SK-N-SH (cell line): Measurements from ENCODE around the gene CNPY4. TPM values are rescaled to one million over a fixed set of nuclear protein-coding genes. Genes with fewer than 3 reads are reported as not detected.

ENCODE experiments used
- CTCF ChIA-PET: fragments of 300-600, 350-600 bp; formaldehyde crosslinking; extraction: SDS; loops from one replicate; lab custom pipeline; 2021; lab: Yijun Ruan, JAX
- POLR2A ChIA-PET: fragments of 350-600 bp; sonication (Branson Sonifier 250); formaldehyde crosslinking; extraction: SDS; loops from one replicate; lab custom pipeline; 2020; ENCODE audit warnings: antibody characterized with exemption, inconsistent platforms; lab: Yijun Ruan, JAX
- DNase-seq: peaks from one replicate; pipeline ENCODE4 v3.0.0; 2012
- H2AFZ ChIP-seq: fragments of 200-600 bp; sonication (generic); 2 replicates; pipeline ENCODE4 v1.8.1; 2016; ENCODE audit warnings: antibody characterized with exemption, mild to moderate bottlenecking, low read depth
- H3F3A ChIP-seq: fragments of 200-600 bp; sonication (generic); replicated peaks from 2 replicates; pipeline ENCODE3; 2016; ENCODE audit warnings: antibody characterized with exemption, mild to moderate bottlenecking; ENCODE audit not compliant: insufficient read depth
- H3K27ac ChIP-seq, 2 experiments: fragments of 200-500 bp in 1 of 2; fragments of 200-600 bp in 1 of 2; sonication (Bioruptor generic) in 1 of 2; sonication (generic), shearing (Covaris generic) in 1 of 2; 2 replicates each; pipeline versions ENCODE4 v1.5.1 to v1.6.1; 2014 to 2016; ENCODE audit warnings: low read depth in 2 of 2, inconsistent platforms in 1 of 2, low read length in 1 of 2, mild to moderate bottlenecking in 1 of 2, mixed read lengths in 1 of 2
- H3K27me3 ChIP-seq: fragments of 200-600 bp; sonication (generic), shearing (Covaris generic); 2 replicates; pipeline ENCODE4 v1.6.1; 2016; ENCODE audit warnings: mixed run types; ENCODE audit not compliant: insufficient read depth
- H3K36me3 ChIP-seq, 2 experiments: fragments of 200-500 bp in 1 of 2; fragments of 200-600 bp in 1 of 2; sonication (Bioruptor generic) in 1 of 2; sonication (generic) in 1 of 2; replicated peaks in 1 of 2; 2 replicates each; pipeline versions ENCODE3 to v1.5.1; 2014 to 2016; ENCODE audit warnings: low read length in 1 of 2, mild to moderate bottlenecking in 1 of 2; ENCODE audit not compliant: insufficient read depth in 2 of 2, control insufficient read depth in 1 of 2
- H3K4me1 ChIP-seq, 2 experiments: fragments of 200-500 bp in 1 of 2; fragments of 200-600 bp in 1 of 2; sonication (Bioruptor generic) in 1 of 2; sonication (generic), shearing (Covaris generic) in 1 of 2; 2 replicates each; pipeline versions ENCODE4 v1.5.1 to v1.6.1; 2014 to 2016; ENCODE audit warnings: low read depth in 1 of 2, low read length in 1 of 2, mixed run types in 1 of 2; ENCODE audit not compliant: insufficient read depth in 2 of 2, control insufficient read depth in 1 of 2
- H3K4me2 ChIP-seq: fragments of 200-600 bp; sonication (generic), shearing (Covaris generic); 2 replicates; pipeline ENCODE4 v1.6.1; 2017; ENCODE audit warnings: mixed run types
- H3K4me3 ChIP-seq, 2 experiments: fragments of 200-500 bp in 1 of 2; fragments of 200-600 bp in 1 of 2; sonication (Bioruptor generic) in 1 of 2; sonication (generic), shearing (Covaris generic) in 1 of 2; 2 replicates each; pipeline versions ENCODE4 v1.5.1 to v1.8.1; 2014 to 2016; ENCODE audit warnings: low read depth in 2 of 2, inconsistent platforms in 1 of 2, low read length in 1 of 2, mild to moderate bottlenecking in 1 of 2, mixed read lengths in 1 of 2, moderate library complexity in 1 of 2
- H3K79me2 ChIP-seq: fragments of 200-600 bp; sonication (generic); 2 replicates; pipeline ENCODE4 v1.8.1; 2017; ENCODE audit warnings: mild to moderate bottlenecking; ENCODE audit not compliant: insufficient read depth
- H3K9ac ChIP-seq: fragments of 200-600 bp; sonication (generic); 2 replicates; pipeline ENCODE4 v1.6.1; 2017; ENCODE audit warnings: mixed run types
- H3K9me2 ChIP-seq: fragments of 200-600 bp; sonication (generic); 2 replicates; pipeline ENCODE4 v1.6.1; 2017; ENCODE audit warnings: mixed run types
- H3K9me3 ChIP-seq: fragments of 200-600 bp; sonication (generic); 2 replicates; pipeline ENCODE4 v1.6.1; 2017; ENCODE audit warnings: mixed run types, mild to moderate bottlenecking, moderate library complexity
- H4K20me1 ChIP-seq: fragments of 200-600 bp; sonication (generic); 2 replicates; pipeline ENCODE4 v1.6.1; 2017; ENCODE audit warnings: mild to moderate bottlenecking, mixed run types; ENCODE audit not compliant: insufficient read depth
- CHD2 ChIP-seq: fragments of 150-350 bp; IDR thresholded peaks from 2 replicates; pipeline ENCODE4 v1.6.1; 2018; ENCODE audit warnings: low read length; ENCODE audit not compliant: partially characterized antibody
- EZH2phosphoT487 ChIP-seq: fragments of 200-600 bp; sonication (generic); IDR thresholded peaks from 2 replicates; pipeline ENCODE4 v1.6.1; 2017; ENCODE audit warnings: low read depth, mixed run types, mild to moderate bottlenecking, antibody characterized with exemption, moderate library complexity, borderline replicate concordance
- FOXJ3 ChIP-seq: sonication (generic); formaldehyde crosslinking; IDR thresholded peaks from 2 replicates; pipeline ENCODE4 v1.5.1; 2020; ENCODE audit warnings: mild to moderate bottlenecking, missing genetic modification reagents
- FOXM1 ChIP-seq: IDR thresholded peaks from 2 replicates; pipeline ENCODE4 v1.4.0; 2012; ENCODE audit warnings: low read depth, mild to moderate bottlenecking
- GABPA ChIP-seq: IDR thresholded peaks from 2 replicates; pipeline ENCODE4 v1.4.0; 2012; ENCODE audit warnings: low read depth, mild to moderate bottlenecking
- GATA2 ChIP-seq: sonication (generic); formaldehyde crosslinking; IDR thresholded peaks from 2 replicates; pipeline ENCODE4 v1.5.0; 2020; ENCODE audit warnings: mild to moderate bottlenecking, missing genetic modification reagents
- JUND ChIP-seq: IDR thresholded peaks from 2 replicates; pipeline ENCODE4 v1.4.0; 2012
- MXI1 ChIP-seq: IDR thresholded peaks from 2 replicates; pipeline ENCODE4 v1.6.1; 2012; ENCODE audit warnings: mild to moderate bottlenecking, low read depth, low read length, improper control_type of control experiment
- POLR2AphosphoS5 ChIP-seq: IDR thresholded peaks from 2 replicates; pipeline ENCODE4 v1.6.1; 2012; ENCODE audit warnings: low read depth, low read length
- RAD21 ChIP-seq: IDR thresholded peaks from 2 replicates; pipeline ENCODE4 v1.6.1; 2012; ENCODE audit warnings: mild to moderate bottlenecking, low read length
- RXRA ChIP-seq: IDR thresholded peaks from 2 replicates; pipeline ENCODE4 v1.4.0; 2012; ENCODE audit warnings: low read depth, mild to moderate bottlenecking, borderline replicate concordance
- SMC3 ChIP-seq: IDR thresholded peaks from 2 replicates; pipeline ENCODE4 v1.6.1; 2012; ENCODE audit warnings: low read depth, low read length, improper control_type of control experiment
- TAF1 ChIP-seq: IDR thresholded peaks from 2 replicates; pipeline ENCODE4 v1.6.1; 2012; ENCODE audit warnings: low read depth, mild to moderate bottlenecking, low read length, moderate library complexity, borderline replicate concordance
- TCF12 ChIP-seq: IDR thresholded peaks from 2 replicates; pipeline ENCODE4 v1.4.0; 2012
- YY1 ChIP-seq: IDR thresholded peaks from 2 replicates; pipeline ENCODE4 v1.4.0; 2012; ENCODE audit warnings: low read depth, mild to moderate bottlenecking
- WGBS: methylation state at CpG from one replicate; pipeline ENCODE4 v1.1.6; 2017; ENCODE audit warnings: low lambda C conversion rate; 5-methylcytosine and 5-hydroxymethylcytosine counted together
- polyA plus RNA-seq, 3 experiments: library from polyadenylated mRNA; depleted of rRNA; stranded (reverse); fragments of >200 nt; gene quantifications; 2 replicates each; pipeline ENCODE4 v1.2.3, GENCODE V29; 2012
- TF ChIP-seq, protein P1 (sequence below): IDR thresholded peaks from 2 replicates; pipeline ENCODE4; 2012
- TF ChIP-seq, protein P2 (sequence below): fragments of 150-350 bp; IDR thresholded peaks from 2 replicates; pipeline ENCODE4 v1.6.1; 2016; ENCODE audit warnings: mild to moderate bottlenecking, low read depth, low read length
- TF ChIP-seq, protein P3 (sequence below): IDR thresholded peaks from 2 replicates; pipeline ENCODE4 v1.4.0; 2012; ENCODE audit warnings: low read depth, borderline replicate concordance
- TF ChIP-seq, protein P4 (sequence below): IDR thresholded peaks from 2 replicates; pipeline ENCODE4 v1.6.1; 2012; ENCODE audit warnings: mild to moderate bottlenecking, low read depth, low read length, moderate library complexity
- TF ChIP-seq, protein P5 (sequence below): IDR thresholded peaks from 2 replicates; pipeline ENCODE4 v1.4.0; 2012; ENCODE audit warnings: low read depth

CNPY4 gene
- polyA plus RNA-seq, 1 of the 3 experiments (the other 2 are of a cell fraction) = 52.0 TPM

DNA sequence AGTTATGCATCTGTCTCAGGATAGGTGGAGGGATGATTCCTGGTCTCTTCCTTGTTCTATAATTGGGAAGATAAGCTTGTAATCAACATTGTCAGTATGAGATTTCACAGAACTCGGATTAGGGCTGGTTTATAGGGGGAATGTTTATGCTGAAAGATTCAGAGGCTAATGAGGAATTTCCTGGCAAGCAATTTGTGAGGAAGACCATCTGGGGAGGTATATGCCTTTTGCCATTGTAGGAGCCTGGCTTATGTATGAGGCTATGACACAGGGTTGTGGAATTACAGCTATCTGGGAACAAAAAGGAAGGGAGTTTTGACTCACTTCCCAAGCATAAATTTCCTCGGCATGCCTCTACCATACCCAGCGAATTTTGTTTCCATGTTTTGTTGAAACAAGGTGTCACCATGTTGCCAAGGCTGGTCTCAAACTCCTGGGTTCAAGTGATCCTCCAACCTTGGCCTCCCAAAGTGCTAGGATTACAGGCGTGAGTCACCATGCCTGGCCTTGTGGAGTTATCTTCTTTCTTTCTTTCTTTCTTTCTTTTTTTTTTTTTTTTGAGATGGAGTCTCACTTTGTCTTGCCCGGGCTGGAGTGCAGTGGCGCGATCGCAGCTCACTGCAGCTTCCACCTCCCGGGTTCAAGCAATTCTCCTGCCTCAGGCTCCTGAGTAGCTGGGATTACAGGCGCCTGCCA is 32.2 kb upstream of the CNPY4 start (continued):
- TF ChIP-seq TAF1 (peak; percentile 60), RXRA (peak; percentile 76; the same call in 1 of the 2 replicates), JUND (peak; percentile 97), TCF12 (peak; percentile 100), EZH2phosphoT487 (no peak), POLR2AphosphoS5 (peak; percentile 96)
- TF ChIP-seq, protein P1, sequence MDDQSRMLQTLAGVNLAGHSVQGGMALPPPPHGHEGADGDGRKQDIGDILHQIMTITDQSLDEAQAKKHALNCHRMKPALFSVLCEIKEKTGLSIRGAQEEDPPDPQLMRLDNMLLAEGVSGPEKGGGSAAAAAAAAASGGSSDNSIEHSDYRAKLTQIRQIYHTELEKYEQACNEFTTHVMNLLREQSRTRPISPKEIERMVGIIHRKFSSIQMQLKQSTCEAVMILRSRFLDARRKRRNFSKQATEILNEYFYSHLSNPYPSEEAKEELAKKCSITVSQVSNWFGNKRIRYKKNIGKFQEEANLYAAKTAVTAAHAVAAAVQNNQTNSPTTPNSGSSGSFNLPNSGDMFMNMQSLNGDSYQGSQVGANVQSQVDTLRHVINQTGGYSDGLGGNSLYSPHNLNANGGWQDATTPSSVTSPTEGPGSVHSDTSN = peak; percentile 96
- TF ChIP-seq, all 33 proteins: peak for 22

DNA sequence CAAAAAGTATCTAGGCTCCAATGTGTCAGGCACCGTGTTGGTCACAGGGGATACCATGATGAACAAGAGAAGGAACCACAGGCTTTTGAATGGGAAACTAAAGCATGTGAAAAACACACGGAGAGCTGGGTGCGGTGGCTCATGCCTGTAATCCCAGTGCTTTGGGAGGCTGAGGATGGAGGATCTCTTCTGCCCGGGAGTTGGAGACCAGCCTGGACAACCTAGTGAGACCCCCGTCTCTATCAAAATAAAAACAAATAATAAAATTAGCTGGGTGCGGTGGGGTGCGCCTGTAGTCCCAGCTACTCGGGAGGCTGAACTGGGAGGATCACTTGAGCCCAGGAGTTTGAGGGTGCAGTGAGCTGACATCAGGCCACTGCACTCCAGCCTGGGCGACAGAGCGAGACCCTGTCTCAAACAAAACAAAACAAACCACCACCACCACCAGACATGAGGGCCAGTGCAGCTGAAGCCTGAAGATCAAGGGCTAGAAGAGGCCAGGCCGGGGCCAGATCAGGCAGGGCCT is 31.3 kb upstream of the CNPY4 start:
- no peaks in the 10 kb centered on the region for H3K9me2 ChIP-seq
- H3K4me2 ChIP-seq = peak overlapping the region; percentile 93
- no peaks in the 10 kb centered on the region for H3K27me3 ChIP-seq
- H3K4me3 ChIP-seq = peak overlapping the region; percentile 71 to 87
- H3K27ac ChIP-seq = peak overlapping the region; percentile 84 to 98
- H3K36me3 ChIP-seq = peaks cover 27 to 30% of the 10 kb centered on the region in 2 experiments
- H4K20me1 ChIP-seq = no peaks in the 10 kb centered on the region
- H3K79me2 ChIP-seq = peaks cover 47% of the 10 kb centered on the region
- H3K9me3 ChIP-seq = no peaks in the 10 kb centered on the region
- H3K9ac ChIP-seq = peak overlapping the region; percentile 87
- WGBS = 93% methylated on average over 11 of the region's 11 CpGs
- CTCF ChIA-PET = interaction anchor here (0.8 to 1.0 kb wide), 3 partner anchors 45 to 159 kb away, joined by 3 to 4 read pairs (median 3); partner anchors contain the start of gene GJC3
- H2AFZ ChIP-seq = peak overlapping the region; percentile 64; the same call in 1 of the 2 replicates
- H3F3A ChIP-seq = peaks cover 66% of the 10 kb centered on the region
- H3K4me1 ChIP-seq = peaks cover 18 to 33% of the 10 kb centered on the region in 2 experiments; a peak in 3 of 4 replicates
- POLR2A ChIA-PET = interaction anchor here (0.7 to 7.5 kb wide), 4 partner anchors 13 to 342 kb away, joined by 3 to 98 read pairs (median 3); partner anchors contain the start of genes AP4M1, MCM7 and MEPCE
- DNase-seq = no peak
- TF ChIP-seq, protein P2, sequence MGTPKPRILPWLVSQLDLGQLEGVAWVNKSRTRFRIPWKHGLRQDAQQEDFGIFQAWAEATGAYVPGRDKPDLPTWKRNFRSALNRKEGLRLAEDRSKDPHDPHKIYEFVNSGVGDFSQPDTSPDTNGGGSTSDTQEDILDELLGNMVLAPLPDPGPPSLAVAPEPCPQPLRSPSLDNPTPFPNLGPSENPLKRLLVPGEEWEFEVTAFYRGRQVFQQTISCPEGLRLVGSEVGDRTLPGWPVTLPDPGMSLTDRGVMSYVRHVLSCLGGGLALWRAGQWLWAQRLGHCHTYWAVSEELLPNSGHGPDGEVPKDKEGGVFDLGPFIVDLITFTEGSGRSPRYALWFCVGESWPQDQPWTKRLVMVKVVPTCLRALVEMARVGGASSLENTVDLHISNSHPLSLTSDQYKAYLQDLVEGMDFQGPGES = no peak
- TF ChIP-seq, protein P3, sequence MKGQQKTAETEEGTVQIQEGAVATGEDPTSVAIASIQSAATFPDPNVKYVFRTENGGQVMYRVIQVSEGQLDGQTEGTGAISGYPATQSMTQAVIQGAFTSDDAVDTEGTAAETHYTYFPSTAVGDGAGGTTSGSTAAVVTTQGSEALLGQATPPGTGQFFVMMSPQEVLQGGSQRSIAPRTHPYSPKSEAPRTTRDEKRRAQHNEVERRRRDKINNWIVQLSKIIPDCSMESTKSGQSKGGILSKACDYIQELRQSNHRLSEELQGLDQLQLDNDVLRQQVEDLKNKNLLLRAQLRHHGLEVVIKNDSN = no peak
- TF ChIP-seq RXRA (no peak), POLR2AphosphoS5 (no peak), YY1 (no peak), GATA2 (CRISPR knock-in tag) (no peak), FOXM1 (no peak), MXI1 (no peak), RAD21 (no peak), FOXJ3 (CRISPR knock-in tag) (no peak), CHD2 (no peak), GABPA (no peak), SMC3 (no peak), EZH2phosphoT487 (no peak)
- TF ChIP-seq, protein P1 = no peak
- TF ChIP-seq, protein P4, sequence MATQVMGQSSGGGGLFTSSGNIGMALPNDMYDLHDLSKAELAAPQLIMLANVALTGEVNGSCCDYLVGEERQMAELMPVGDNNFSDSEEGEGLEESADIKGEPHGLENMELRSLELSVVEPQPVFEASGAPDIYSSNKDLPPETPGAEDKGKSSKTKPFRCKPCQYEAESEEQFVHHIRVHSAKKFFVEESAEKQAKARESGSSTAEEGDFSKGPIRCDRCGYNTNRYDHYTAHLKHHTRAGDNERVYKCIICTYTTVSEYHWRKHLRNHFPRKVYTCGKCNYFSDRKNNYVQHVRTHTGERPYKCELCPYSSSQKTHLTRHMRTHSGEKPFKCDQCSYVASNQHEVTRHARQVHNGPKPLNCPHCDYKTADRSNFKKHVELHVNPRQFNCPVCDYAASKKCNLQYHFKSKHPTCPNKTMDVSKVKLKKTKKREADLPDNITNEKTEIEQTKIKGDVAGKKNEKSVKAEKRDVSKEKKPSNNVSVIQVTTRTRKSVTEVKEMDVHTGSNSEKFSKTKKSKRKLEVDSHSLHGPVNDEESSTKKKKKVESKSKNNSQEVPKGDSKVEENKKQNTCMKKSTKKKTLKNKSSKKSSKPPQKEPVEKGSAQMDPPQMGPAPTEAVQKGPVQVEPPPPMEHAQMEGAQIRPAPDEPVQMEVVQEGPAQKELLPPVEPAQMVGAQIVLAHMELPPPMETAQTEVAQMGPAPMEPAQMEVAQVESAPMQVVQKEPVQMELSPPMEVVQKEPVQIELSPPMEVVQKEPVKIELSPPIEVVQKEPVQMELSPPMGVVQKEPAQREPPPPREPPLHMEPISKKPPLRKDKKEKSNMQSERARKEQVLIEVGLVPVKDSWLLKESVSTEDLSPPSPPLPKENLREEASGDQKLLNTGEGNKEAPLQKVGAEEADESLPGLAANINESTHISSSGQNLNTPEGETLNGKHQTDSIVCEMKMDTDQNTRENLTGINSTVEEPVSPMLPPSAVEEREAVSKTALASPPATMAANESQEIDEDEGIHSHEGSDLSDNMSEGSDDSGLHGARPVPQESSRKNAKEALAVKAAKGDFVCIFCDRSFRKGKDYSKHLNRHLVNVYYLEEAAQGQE = no peak
- TF ChIP-seq, protein P5, sequence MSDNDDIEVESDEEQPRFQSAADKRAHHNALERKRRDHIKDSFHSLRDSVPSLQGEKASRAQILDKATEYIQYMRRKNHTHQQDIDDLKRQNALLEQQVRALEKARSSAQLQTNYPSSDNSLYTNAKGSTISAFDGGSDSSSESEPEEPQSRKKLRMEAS = no peak
